GM21723 (cell line): ENCODE results near the gene AK9.
"Not testable (repeated sequence)": the region's sequence is repeated elsewhere in the genome, so short reads cannot be mapped to it uniquely, and the experiment has no call there.

ENCODE experiments used
- ATAC-seq: cut with Tn5 transposase; IDR thresholded peaks from one replicate; pipeline ENCODE4 v1.9.1; 2021; ENCODE audit warnings: mild to moderate bottlenecking, moderate library complexity; ENCODE audit not compliant: unreplicated experiment

Gene AK9

DNA sequence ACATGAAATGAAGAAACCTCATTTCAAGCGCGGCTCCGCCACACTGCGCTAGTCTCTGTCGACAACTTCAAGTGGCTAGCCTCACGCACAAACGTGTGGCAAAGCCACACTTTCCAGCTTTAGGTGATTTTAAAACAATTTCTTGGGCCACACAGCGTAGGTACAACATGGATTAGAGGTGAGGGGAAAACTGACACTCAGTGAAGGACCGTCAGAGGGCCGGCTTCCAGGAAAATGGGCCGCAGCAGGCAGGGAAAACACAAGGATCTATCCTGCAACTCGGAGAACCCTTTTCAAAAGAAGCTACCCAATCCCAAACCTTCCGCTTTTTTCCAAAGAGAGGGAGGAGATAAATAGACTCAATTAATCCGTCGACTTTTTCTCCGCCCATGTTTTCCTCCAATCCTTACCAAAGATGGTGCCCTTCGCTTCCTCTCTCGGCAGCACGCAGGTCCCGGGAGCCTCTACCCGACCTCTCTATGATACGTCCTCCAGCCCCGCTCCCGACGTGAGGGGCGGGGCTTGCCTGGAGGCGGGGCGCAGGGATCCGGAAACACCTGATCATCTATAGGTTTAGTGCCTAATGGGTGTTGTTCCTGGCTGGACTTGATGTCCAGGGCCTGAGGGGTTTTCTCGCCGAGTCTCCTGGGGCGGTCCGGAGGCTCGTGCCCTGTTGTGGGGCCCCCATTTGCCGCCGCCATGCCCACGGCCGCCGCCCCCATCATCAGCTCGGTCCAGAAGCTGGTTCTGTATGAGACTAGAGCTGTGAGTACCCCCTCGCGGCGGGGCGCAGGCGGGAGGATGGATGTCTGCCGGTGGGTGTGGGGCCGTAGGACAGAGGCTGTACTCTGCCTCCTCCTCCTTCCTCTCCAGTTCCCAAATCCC, at the start of gene AK9, which contains the start of gene FIG4:
TSS of gene AK9 (minus strand) at position 466 of the 885 bp plus-strand sequence. CDS start 15,457 bp downstream, outside the sequence.
TSS of gene FIG4 (plus strand) at position 560 of the 885 bp plus-strand sequence. CDS start at position 700, 140 bp downstream.
- peak; percentile 94 for ATAC-seq

DNA sequence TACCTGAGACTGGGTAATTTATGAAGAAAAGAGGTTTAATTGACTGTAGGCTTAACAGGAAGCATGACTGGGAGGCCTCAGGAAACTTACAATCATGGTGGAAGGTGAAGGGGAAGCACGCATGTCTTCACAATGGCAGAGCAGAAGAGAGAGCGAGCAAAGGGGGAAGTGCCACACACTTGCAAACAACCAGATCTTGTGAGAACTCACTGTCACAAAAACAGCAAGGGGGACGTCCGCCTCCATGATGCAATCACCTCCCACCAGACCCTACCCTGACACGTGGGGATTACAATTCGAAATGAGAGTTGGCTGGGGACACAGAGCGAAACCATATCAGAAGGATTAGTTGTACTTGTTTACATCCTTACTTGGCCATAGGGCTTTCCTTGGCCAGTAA, 49.8 kb upstream of the AK9 start:
- ATAC-seq = no peak

DNA sequence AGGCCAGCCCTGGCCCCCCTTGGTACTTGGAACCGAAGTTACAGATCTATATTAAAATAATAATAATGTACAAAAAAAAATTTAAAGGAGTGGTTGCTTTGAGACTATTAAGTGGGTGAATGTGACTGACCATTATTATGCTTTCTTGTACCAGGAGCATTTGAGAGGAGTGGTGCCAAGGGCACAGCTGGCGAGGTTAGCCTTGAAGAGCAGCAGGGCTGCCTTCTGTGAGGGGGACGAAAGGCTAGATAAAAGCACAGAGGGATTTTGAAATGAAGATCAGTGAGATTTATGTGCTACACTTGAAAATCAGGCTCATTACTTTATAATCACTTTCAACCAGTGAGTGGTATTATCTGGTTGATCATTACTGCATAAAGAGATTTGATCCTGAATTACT, 48.7 kb upstream of the AK9 start:
- ATAC-seq = no peak

DNA sequence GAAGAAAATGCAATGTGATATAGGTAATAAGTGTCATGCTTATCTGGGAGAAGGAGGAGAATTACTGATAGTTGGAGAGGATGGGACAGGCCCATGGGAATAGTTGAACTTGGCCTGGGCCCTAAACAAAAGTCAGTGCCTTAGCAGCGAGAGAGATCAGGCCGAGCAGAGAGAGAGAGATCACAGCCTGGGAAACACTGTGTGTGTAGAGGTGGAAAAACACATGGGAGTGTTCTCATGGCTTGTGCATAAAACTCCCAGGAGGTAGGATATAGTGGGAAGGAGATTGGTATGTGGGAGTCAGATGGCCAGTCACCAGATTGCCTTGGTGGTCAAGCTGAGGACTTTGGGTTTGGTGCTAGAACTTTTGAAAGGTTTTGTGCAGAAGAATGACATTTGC, 47.7 kb upstream of the AK9 start:
- ATAC-seq = no peak

DNA sequence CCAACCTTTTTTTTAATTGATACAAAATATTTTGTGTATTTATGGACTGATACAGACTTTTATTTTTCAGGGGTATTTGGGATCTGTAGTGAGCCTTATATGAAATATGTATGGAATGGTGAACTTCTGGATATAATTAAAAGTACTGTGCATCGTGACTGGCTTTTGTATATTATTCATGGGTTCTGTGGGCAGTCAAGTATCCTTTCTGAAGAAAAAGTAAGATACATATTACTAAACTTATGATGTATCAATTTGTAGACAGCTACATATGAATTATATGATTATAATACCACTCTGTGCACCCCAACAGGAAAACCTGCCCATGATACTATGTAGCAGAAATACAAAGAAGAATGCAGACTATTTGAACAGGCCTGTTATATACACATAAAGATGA, 47.3 kb upstream of the AK9 start:
- no peak for ATAC-seq

DNA sequence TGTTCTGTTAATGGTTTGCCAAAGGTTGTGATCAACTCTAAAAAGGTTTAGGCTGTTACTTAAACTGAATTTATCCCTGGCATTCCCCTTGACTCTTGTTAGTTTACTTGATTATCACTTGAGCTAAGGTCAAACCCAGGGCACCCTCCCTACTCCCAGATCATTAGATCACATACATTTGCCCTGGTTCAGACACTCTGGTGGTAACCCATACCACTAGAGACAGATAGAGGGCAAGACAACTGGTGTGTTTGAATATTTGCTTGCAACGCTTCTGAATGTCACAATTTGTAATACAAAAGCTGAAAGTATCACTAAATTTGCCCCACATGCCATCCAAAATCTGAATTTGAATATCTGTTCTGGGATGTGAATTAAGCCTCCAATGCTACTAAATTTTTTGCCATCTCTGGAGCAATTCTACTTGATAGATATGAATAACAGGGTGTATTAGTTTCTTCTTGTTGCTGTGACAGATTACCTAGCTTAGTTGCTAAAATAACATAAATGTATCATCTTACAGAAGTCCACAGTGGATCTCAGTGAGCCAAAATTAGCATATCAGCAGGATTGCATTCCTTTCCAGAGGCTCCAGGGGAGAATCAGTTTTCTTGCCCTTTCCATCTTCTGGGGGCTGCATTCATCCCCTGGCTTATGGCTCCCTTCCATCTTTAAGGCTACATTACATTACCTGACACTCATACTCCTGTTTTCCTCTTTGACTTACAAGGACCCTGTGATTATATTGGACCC, 45.4 kb upstream of the AK9 start:
- ATAC-seq = no peak

DNA sequence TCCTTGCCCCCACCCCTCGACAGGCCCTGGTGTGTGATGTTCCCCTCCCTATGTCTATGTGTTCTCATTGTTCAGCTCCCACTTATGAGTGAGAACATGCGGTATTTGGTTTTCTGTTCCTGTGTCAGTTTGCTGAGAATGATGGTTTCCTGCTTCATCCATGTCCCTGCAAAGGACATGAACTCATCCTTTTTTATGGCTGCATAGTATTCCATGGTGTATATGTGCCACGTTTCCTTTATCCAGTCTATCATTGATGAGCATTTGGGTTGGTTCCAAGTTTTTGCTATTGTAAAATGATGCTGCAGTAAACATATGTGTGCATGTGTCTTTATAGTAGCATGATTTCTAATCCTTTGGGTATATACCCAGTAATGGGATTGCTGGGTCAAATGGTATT, 34.2 kb upstream of the AK9 start:
- not testable (repeated sequence) for ATAC-seq

DNA sequence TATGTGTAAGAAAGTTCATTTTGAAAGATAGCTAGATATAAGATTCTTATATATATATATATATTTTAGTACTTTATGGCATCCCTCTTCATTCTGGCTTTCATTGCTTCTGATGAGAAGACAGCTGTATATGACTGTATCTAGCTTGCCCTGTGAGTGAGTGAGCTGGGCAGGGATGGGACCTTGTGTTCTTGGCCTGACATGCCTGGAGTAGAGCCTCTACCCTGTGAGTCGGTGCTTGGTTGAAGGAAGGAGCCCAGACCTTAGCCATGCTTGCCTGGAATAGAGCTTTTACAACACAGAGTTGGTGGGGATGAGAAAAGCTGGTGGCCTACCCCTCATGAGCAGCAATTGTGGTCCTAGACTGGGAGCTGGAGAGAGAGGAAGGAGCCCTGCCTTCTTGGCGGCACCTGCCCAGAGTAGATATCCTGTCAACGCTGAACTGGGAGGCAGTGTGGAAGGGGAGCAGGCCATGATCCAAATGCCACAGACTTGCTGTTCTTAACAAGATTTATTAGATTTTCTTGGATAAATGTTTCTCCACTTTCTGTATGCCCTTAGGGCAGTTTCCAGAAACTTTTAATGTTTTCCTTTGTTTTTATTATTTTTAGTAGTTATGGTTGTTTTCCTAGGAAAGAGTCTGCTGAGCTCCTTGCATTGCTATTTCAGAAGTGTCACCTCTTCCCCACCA, 31.7 kb upstream of the AK9 start:
- no peak for ATAC-seq

DNA sequence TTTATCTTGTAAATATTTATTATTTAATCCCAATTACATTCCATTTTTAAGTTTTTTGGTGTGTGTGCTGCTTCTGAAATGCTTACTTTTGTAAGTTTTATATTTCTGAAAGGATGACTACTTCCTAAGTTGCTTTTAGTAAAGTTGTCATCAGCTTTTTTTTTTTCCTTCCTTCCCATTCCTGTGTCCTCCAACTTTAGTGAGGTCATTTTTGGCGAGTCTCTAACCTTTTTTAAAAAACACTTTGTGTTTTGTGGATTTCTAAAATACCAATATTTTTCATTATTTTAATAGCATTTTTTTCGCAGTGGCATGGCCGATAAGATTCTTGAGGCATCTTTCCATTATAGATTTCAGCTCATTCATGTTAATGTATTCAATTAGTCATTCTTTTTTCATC, 31.0 kb upstream of the AK9 start:
- ATAC-seq = no peak

DNA sequence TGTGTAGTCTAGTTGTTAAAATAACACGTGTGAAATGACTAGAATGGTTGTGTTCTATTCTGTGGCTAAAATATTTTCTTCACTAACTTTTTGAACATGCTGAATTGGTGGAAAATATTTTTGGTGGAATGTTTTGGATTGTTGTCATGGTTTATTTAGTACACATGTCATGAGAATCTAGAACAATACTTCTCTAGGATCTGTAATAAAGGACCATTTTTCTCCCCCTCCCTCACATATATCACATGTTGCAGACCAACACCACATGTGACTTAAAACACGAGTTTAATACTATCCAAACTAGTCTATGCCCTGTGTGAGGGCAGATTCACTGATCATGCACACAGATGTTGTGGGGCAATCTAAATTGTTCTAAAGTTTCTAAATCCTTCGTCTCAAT, 29.3 kb upstream of the AK9 start:
- ATAC-seq = no peak

DNA sequence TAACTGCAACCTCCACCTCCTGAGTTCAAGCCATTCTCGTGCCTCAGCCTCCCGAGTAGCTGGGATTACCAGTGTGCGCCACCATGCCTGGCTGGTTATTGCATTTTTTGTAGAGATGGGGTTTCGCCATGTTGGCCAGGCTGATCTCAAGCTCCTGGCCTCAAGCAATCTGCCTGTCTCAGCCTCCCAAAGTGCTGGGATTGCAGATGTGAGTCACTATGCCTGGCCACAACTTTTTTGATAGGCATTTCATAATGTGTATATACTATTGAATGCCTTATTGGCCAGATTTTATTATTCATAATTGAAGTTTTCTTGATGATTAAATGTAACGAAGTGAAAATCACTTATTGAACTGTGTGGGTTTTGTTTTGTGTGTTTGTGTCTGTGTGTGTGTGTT, 28.0 kb upstream of the AK9 start:
- ATAC-seq = no peak

DNA sequence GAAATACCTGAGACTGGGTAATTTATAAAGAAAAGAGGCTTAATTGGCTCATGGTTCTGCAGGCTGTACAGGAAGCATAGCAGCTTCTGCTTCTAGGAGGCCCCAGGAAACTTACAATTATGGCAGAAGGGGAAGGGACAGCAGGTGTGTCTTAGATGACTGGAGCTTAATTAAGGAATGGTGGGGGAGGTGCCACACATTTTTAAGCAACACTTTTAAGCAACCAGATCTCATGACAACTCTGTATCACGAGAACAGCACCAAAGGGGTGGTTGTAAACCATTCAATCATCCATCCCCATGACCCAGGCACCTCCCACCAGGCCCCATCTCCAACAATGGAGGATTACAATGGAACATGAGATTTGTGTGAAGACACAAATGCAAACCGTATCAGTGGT, 27.0 kb upstream of the AK9 start:
- no peak for ATAC-seq

DNA sequence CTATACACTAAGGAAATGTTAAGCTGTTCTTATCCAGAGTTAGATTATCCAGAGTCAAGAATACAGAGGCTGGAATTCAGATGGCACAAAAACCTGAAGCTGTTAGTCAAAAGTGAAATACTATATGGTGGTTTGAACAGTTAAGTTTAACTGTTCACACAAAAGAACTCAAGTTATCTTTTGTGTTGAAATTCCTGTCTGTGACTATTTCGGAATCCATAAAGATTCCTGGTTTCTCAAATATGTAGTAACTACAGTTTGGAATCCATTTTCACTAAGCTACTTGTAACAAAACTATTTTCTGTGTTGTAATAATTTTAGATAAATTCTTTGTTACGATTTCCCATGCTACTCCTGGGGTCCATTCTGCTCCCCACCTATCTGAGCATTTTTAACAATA, 24.6 kb upstream of the AK9 start:
- no peak for ATAC-seq

DNA sequence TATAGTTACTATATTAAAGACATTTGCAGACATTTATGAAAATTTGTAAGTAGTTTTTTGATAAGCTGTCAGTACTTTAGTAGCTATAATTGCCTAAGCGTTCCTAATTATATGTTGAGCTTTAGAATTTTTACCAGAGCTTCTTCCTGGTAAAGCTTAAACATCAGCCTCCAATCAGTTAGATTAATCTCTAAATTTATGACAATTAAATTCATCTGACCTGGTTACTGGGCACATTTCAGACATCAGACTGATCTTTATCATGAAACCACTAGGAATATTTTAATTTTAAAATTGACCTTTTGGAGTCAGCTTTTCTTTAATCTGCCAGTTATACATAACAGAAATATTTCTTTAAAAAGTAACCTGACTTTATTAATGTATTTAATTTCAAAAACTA, 23.6 kb upstream of the AK9 start:
- no peak for ATAC-seq

DNA sequence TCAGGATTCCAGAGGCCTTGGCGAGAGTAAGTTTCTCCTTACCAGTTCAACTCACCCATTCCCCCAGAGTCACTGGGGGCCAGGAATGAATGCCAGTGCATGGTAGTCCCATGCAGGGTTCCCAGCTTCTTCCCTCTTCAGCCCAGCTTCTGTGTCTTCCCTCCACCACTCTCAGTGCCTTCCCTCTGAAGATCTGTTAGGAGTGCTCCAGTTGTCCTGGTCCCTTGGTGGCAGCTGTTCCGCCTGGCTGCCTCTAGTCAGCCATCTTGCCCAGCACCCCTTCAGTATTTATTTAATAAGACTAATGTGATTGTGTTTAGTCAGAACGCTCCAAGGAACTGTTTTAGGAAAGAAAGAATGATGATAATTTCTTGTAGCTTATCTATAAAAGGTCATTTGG, 23.2 kb upstream of the AK9 start:
- ATAC-seq = no peak

DNA sequence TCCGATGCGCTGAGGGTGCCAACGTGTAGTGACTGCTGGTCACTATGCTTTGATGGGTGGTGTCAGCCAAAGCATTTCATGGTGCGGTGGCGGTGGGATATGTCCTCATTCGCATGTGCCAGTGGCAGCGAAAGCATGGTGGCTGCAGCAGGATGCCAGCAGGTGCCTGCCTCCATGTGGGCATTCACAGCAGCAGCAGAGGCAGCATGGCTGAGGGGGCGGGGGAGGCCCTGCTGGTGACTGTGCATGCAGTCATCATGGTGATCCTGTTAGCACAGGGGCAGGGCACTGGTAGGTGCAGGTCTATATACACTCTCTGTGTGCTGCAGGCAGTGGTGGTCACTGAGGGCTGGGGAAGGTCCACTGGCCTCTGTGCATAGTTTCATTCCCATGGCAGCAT, 22.1 kb upstream of the AK9 start:
- ATAC-seq = no peak

DNA sequence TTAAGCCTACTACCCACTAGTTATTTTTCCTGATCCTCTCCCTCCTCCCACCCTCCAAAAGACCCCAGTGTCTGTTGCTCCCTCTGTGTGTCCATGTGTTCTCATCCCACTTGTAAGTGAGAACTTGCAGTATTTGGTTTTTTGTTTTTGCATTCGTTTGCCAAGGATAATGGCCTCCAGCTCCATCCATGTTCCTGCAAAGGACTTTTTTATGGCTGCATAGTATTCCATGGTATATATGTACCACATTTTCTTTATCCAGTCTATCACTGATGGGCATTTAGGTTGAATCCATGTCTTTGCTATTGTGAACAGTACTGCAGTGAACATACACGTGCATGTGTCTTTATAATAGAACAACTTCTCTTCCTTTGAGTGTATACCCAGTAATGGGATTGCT, 17.1 kb upstream of the AK9 start:
- ATAC-seq = not testable (repeated sequence)

DNA sequence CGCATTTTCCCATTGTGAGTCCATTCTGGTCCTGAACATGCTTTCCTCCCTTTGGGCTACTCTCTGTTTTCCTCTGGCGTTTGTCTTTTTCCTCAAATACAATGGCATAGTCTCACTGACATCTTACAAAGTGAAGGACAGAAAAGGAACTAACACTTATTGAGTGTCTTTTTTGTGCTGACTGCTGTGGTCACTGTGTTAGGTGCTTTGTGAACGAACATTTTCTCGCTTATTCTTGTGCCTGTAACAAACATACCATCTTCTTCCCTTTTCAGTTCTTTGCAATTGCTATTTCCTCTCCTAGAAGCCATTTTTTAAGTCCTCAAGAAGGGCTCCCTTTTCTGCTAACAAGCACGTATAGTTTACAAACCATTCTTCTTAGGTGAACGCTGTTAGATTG, 15.5 kb upstream of the AK9 start:
- ATAC-seq = no peak

DNA sequence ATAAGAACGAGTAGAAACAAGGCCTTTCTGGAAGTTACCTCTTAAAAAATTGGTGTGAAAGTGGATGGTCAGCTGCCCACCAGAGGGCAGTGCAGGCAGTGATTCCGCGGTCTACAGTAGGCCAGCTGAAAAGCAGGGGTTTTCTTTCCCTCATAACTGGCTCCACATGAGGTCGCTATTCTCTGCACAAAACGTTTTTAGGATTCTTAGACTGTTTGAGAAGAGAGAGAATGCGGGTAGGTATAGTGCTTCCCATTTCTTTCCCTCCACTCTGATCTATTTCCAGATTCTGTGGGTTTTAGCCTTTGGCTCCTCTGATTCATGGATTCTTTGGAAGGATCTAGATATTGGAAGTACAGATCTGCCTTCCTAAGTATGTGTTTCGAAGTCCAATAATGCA, 14.3 kb upstream of the AK9 start:
- peak; percentile 90 for ATAC-seq

DNA sequence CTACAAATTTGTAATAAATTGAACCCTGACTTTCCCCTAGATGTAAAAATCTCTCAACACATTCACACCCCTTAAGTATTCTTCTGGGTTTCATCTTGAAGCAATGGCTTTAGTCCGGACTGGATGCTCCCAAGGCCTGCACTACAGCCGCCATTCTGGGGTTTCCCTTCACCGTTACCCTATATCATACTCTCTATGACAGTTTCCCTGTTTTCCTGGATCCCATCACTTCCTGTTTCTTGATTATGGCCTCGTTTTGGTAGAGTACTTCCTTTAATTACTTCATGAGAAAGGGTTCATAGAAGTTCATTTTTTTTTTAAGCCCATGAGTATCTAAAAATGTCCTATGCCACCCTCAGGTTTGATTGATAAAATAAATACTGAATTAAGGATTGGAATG, 11.8 kb upstream of the AK9 start:
- ATAC-seq = no peak

DNA sequence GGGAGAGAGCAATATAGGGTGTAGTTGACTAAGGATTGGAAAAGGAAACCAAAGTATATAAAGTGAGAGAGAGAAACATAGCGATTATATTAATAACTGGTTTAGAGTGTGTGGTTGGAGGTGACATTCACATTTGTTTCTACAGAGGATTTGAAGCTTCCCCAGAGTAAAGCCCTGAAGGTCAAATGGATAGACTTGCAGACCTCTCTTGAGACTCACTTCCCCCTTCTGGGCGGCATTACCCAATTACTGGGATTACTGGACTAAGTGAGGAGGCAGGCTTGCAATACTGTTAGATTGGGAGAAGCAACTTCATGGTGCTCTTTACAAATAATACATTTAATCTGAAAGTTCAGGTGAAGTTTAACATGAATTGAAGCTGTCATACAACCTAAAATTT, 10.8 kb upstream of the AK9 start:
- no peak for ATAC-seq

DNA sequence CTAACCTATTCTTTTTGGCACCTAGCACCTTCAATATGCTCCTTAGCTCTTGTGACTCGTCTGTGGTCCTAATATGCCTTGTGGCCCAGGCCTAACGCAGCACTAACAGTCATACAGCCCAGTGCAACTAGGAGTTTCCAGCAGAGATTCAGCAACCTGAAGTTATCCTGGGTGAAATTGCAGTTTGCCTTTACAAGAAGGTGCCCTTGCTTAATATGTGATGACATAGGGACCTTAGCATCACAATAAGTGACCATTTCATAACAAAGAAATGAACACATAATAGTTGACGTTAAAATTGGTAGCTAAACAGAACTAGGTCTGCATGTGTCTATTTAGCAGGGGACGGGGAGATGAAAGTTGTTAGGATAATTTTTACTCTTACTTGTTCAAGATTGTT, 10.2 kb upstream of the AK9 start:
- no peak for ATAC-seq
